Gastroesophageal sphincter (tissue), 3 donors: ENCODE results near the gene COMMD9.

ENCODE experiments used
- CTCF ChIP-seq, 4 experiments: fragments of 200-600 bp in 2 of 4; fragments of 450-650 bp in 2 of 4; sonication (generic) in 1 of 4; IDR thresholded peaks; one replicate each; pipeline ENCODE4 v1.5.1; 2017 to 2019; ENCODE audit warnings: antibody characterized with exemption in 4 of 4, mild to moderate bottlenecking in 2 of 4, moderate library complexity in 2 of 4
- EP300 ChIP-seq: sonication (generic); formaldehyde crosslinking; IDR thresholded peaks from one replicate; pipeline ENCODE4 v1.6.1; 2017; ENCODE audit warnings: antibody characterized with exemption, mild to moderate bottlenecking
- POLR2A ChIP-seq, 2 donors: fragments of 450-650 bp; IDR thresholded peaks; one replicate each; pipeline ENCODE4 v1.6.1; 2017; ENCODE audit warnings: antibody characterized with exemption in 2 of 2, mild to moderate bottlenecking in 2 of 2, moderate library complexity in 1 of 2
- POLR2AphosphoS5 ChIP-seq: sonication (generic); formaldehyde crosslinking; IDR thresholded peaks from one replicate; pipeline ENCODE4 v1.6.1; 2017; ENCODE audit warnings: antibody characterized with exemption

GRCh38 chr11:36268337-36268985, 20.8 kb downstream of the COMMD9 start:
- TF ChIP-seq CTCF (IDR thresholded peaks at IDR 0.05) (no peak), POLR2A (IDR thresholded peaks at IDR 0.05) (no peak), POLR2AphosphoS5 (no peak), EP300 (no peak)
